ENCODE measurements around the gene G6PC1. TPM values are rescaled to one million over a fixed set of nuclear protein-coding genes. Genes with fewer than 3 reads are reported as not detected.
A peak's percentile ranks its signal among the peaks of the same experiment; 100 is the strongest.

The G6PC1 gene
- total and polyA plus RNA-seq, 2 experiments from 2014 or later: not detected

DNA sequence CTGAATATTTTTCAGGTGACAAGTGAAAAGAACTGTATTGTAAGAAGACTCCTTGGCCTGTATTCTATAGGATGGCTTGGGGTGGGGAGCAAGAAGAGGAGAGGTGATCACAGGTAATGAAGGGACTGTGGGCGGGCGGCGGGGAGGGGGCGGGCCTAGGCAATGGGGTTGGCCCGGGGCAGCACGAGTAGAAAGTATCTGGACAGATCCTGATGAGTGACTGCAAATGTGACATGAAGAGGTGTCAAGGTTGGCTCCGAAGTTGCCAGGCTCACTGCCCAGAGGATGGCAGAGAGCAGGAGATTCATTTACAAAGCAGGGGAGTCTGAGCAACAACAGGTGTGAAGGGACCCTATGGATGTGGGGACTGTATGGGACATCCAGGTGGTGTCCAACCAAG is 10.8 kb upstream of the G6PC1 start:
- peaks cover 14% of the 10 kb centered on the region for H3K4me1 Mint-ChIP-seq
- Histone ChIP-seq H3K4me3 (no peak overlapping the region), H3K4me2 (no peak overlapping the region), H3K79me2 (replicated peaks; ENCODE audit: insufficient read depth) (no peaks in the 10 kb centered on the region), H3K9me2 (ENCODE audit: insufficient read depth) (0 out of 2 replicates have a peak, but pooled peaks cover 4% of the 10 kb centered on the region), H3K36me3 (ENCODE audit: insufficient read depth) (no peaks in the 10 kb centered on the region), H3K4me1 (ENCODE audit: insufficient read depth) (peaks cover 17% of the 10 kb centered on the region), H3K27me3 (ENCODE audit: insufficient read depth) (no peaks in the 10 kb centered on the region), H3F3A (replicated peaks; ENCODE audit: low read depth) (no peaks in the 10 kb centered on the region), H3K27ac (ENCODE audit: low read depth) (no peak overlapping the region), H4K20me1 (replicated peaks; ENCODE audit: insufficient read depth) (no peaks in the 10 kb centered on the region), H2AFZ (0 out of 2 replicates have a peak overlapping the region, but pooled peaks have one; percentile 66)
- H3K27me3 Mint-ChIP-seq (ENCODE audit: insufficient read depth, low read depth, poor library complexity): peaks cover 6% of the 10 kb centered on the region
- no peak overlapping the region for H3K4me3 Mint-ChIP-seq
- DNase-seq (ENCODE audit: low spot score) (no peak), ATAC-seq (no peak)
- no peaks in the 10 kb centered on the region for H3K36me3 Mint-ChIP-seq (ENCODE audit: low read depth)
- H3K27ac Mint-ChIP-seq: no peak overlapping the region
- no peak for TF ChIP-seq POLR2AphosphoS5 (IDR thresholded peaks at IDR 0.05; ENCODE audit: low read depth)
- H3K9me3 Mint-ChIP-seq: no peaks in the 10 kb centered on the region

DNA sequence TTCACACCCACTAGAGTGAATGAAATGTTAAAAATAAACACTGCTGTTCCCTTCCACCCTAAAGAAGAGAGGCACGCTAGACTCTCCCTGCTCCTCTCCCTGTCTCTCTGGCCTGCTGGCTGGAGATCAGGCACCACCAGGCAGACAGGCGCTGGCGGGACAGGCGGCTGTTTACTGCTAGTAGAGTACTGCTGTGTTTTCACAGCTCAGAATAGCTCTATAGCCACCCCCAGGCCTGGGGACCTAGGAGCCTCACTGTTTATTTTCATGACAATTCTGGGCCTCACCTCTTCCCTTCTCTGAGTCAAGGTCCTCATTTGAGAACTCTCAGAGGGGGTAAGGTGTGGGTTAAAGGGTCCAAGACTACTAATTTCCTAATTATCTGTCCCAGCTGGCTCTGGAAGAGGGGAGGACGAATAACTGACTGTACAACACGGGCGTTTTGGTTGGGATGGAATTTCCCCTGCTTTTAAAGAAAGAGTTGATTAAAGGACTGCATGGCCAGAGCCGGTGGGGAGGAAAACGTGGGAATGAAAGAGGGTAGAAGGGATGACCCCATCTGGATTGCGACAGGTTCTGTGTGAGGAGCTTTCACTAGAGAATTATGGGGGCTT is 9.0 kb upstream of the G6PC1 start:
- DNase-seq (ENCODE audit: low spot score) (peak; percentile 57), ATAC-seq (peak; percentile 97)
- no peaks in the 10 kb centered on the region for H3K27me3 ChIP-seq (ENCODE audit: insufficient read depth)
- no peaks in the 10 kb centered on the region for H3K36me3 ChIP-seq (ENCODE audit: insufficient read depth)
- H3K4me2 ChIP-seq: peak overlapping the region; percentile 63
- no peaks in the 10 kb centered on the region for H3K79me2 ChIP-seq (replicated peaks; ENCODE audit: insufficient read depth)
- H3K27ac Mint-ChIP-seq: peak overlapping the region; percentile 39
- H3F3A ChIP-seq (replicated peaks; ENCODE audit: low read depth): no peaks in the 10 kb centered on the region
- H3K4me1 Mint-ChIP-seq: peaks cover 14% of the 10 kb centered on the region
- no peak overlapping the region for H3K4me3 Mint-ChIP-seq
- no peaks in the 10 kb centered on the region for H3K36me3 Mint-ChIP-seq (ENCODE audit: low read depth)
- H3K27me3 Mint-ChIP-seq (ENCODE audit: insufficient read depth, low read depth, poor library complexity): peaks cover 6% of the 10 kb centered on the region
- 0 out of 2 replicates have a peak, but pooled peaks cover 4% of the 10 kb centered on the region for H3K9me2 ChIP-seq (ENCODE audit: insufficient read depth)
- no peaks in the 10 kb centered on the region for H4K20me1 ChIP-seq (replicated peaks; ENCODE audit: insufficient read depth)
- peak overlapping the region; percentile 51; the same call in 1 of the 2 replicates for H3K27ac ChIP-seq (ENCODE audit: low read depth)
- 0 out of 2 replicates have a peak overlapping the region, but pooled peaks have one; percentile 9 for H3K4me3 ChIP-seq
- peaks cover 17% of the 10 kb centered on the region for H3K4me1 ChIP-seq (ENCODE audit: insufficient read depth)
- H2AFZ ChIP-seq: peak overlapping the region; percentile 88
- no peaks in the 10 kb centered on the region; the same call in 2 of the 3 replicates for H3K9me3 Mint-ChIP-seq
- TF ChIP-seq EZH2 (IDR thresholded peaks at IDR 0.05; ENCODE audit: low read depth, unreplicated experiment): no peak
- no peak for TF ChIP-seq ZNF331 (CRISPR knock-in tag; IDR thresholded peaks at IDR 0.05; ENCODE audit: low read depth)
- no peak for TF ChIP-seq NANOG (IDR thresholded peaks at IDR 0.05; ENCODE audit: borderline replicate concordance)
- TF ChIP-seq, protein P1, sequence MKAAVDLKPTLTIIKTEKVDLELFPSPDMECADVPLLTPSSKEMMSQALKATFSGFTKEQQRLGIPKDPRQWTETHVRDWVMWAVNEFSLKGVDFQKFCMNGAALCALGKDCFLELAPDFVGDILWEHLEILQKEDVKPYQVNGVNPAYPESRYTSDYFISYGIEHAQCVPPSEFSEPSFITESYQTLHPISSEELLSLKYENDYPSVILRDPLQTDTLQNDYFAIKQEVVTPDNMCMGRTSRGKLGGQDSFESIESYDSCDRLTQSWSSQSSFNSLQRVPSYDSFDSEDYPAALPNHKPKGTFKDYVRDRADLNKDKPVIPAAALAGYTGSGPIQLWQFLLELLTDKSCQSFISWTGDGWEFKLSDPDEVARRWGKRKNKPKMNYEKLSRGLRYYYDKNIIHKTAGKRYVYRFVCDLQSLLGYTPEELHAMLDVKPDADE (IDR thresholded peaks at IDR 0.05): no peak
- no peak for TF ChIP-seq EZH2phosphoT487 (IDR thresholded peaks at IDR 0.05; ENCODE audit: unreplicated experiment)
- TF ChIP-seq, protein P2, sequence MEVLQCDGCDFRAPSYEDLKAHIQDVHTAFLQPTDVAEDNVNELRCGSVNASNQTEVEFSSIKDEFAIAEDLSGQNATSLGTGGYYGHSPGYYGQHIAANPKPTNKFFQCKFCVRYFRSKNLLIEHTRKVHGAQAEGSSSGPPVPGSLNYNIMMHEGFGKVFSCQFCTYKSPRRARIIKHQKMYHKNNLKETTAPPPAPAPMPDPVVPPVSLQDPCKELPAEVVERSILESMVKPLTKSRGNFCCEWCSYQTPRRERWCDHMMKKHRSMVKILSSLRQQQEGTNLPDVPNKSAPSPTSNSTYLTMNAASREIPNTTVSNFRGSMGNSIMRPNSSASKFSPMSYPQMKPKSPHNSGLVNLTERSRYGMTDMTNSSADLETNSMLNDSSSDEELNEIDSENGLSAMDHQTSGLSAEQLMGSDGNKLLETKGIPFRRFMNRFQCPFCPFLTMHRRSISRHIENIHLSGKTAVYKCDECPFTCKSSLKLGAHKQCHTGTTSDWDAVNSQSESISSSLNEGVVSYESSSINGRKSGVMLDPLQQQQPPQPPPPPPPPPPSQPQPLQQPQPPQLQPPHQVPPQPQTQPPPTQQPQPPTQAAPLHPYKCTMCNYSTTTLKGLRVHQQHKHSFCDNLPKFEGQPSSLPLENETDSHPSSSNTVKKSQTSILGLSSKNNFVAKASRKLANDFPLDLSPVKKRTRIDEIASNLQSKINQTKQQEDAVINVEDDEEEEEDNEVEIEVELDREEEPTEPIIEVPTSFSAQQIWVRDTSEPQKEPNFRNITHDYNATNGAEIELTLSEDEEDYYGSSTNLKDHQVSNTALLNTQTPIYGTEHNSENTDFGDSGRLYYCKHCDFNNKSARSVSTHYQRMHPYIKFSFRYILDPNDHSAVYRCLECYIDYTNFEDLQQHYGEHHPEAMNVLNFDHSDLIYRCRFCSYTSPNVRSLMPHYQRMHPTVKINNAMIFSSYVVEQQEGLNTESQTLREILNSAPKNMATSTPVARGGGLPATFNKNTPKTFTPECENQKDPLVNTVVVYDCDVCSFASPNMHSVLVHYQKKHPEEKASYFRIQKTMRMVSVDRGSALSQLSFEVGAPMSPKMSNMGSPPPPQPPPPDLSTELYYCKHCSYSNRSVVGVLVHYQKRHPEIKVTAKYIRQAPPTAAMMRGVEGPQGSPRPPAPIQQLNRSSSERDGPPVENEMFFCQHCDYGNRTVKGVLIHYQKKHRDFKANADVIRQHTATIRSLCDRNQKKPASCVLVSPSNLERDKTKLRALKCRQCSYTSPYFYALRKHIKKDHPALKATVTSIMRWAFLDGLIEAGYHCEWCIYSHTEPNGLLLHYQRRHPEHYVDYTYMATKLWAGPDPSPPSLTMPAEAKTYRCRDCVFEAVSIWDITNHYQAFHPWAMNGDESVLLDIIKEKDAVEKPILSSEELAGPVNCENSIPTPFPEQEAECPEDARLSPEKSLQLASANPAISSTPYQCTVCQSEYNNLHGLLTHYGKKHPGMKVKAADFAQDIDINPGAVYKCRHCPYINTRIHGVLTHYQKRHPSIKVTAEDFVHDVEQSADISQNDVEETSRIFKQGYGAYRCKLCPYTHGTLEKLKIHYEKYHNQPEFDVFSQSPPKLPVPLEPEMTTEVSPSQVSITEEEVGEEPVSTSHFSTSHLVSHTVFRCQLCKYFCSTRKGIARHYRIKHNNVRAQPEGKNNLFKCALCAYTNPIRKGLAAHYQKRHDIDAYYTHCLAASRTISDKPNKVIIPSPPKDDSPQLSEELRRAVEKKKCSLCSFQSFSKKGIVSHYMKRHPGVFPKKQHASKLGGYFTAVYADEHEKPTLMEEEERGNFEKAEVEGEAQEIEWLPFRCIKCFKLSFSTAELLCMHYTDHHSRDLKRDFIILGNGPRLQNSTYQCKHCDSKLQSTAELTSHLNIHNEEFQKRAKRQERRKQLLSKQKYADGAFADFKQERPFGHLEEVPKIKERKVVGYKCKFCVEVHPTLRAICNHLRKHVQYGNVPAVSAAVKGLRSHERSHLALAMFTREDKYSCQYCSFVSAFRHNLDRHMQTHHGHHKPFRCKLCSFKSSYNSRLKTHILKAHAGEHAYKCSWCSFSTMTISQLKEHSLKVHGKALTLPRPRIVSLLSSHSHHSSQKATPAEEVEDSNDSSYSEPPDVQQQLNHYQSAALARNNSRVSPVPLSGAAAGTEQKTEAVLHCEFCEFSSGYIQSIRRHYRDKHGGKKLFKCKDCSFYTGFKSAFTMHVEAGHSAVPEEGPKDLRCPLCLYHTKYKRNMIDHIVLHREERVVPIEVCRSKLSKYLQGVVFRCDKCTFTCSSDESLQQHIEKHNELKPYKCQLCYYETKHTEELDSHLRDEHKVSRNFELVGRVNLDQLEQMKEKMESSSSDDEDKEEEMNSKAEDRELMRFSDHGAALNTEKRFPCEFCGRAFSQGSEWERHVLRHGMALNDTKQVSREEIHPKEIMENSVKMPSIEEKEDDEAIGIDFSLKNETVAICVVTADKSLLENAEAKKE (CRISPR knock-in tag; IDR thresholded peaks at IDR 0.05): no peak
- TF ChIP-seq STAT1 (IDR thresholded peaks at IDR 0.05; ENCODE audit: unreplicated experiment): no peak
- TF ChIP-seq JUNB (IDR thresholded peaks at IDR 0.05; ENCODE audit: unreplicated experiment): no peak
- TF ChIP-seq CREB1 (CRISPR knock-in tag; IDR thresholded peaks at IDR 0.05; ENCODE audit: low read depth): no peak
- TF ChIP-seq, protein P3, sequence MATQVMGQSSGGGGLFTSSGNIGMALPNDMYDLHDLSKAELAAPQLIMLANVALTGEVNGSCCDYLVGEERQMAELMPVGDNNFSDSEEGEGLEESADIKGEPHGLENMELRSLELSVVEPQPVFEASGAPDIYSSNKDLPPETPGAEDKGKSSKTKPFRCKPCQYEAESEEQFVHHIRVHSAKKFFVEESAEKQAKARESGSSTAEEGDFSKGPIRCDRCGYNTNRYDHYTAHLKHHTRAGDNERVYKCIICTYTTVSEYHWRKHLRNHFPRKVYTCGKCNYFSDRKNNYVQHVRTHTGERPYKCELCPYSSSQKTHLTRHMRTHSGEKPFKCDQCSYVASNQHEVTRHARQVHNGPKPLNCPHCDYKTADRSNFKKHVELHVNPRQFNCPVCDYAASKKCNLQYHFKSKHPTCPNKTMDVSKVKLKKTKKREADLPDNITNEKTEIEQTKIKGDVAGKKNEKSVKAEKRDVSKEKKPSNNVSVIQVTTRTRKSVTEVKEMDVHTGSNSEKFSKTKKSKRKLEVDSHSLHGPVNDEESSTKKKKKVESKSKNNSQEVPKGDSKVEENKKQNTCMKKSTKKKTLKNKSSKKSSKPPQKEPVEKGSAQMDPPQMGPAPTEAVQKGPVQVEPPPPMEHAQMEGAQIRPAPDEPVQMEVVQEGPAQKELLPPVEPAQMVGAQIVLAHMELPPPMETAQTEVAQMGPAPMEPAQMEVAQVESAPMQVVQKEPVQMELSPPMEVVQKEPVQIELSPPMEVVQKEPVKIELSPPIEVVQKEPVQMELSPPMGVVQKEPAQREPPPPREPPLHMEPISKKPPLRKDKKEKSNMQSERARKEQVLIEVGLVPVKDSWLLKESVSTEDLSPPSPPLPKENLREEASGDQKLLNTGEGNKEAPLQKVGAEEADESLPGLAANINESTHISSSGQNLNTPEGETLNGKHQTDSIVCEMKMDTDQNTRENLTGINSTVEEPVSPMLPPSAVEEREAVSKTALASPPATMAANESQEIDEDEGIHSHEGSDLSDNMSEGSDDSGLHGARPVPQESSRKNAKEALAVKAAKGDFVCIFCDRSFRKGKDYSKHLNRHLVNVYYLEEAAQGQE (IDR thresholded peaks at IDR 0.05; ENCODE audit: unreplicated experiment): no peak
